Neuronal stem cell (in vitro differentiated cells): ENCODE data around the gene STX1A.
"Not testable (repeated sequence)": the region's sequence is repeated elsewhere in the genome, so short reads cannot be mapped to it uniquely, and the experiment has no call there.

Experiments used
- DNase-seq: peaks from one replicate; pipeline ENCODE4 v3.0.0-alpha.2; 2013; ENCODE audit warnings: low spot score
- H2AFZ ChIP-seq: one replicate; pipeline ENCODE4 v1.6.1; 2013; ENCODE audit warnings: mild to moderate bottlenecking, low read length, inconsistent platforms
- H2AK5ac ChIP-seq: 2 replicates; pipeline ENCODE4 v1.6.1; 2013; ENCODE audit warnings: low read depth, mild to moderate bottlenecking, inconsistent platforms, low read length, moderate library complexity, mixed read lengths
- H2BK120ac ChIP-seq: 2 replicates; pipeline ENCODE4 v1.6.1; 2013; ENCODE audit warnings: low read depth, mild to moderate bottlenecking, inconsistent platforms, low read length, moderate library complexity, mixed read lengths
- H2BK12ac ChIP-seq: one replicate; pipeline ENCODE4 v1.6.1; 2013; ENCODE audit warnings: low read length, inconsistent platforms
- H2BK15ac ChIP-seq: 2 replicates; pipeline ENCODE4 v1.6.1; 2013; ENCODE audit warnings: mild to moderate bottlenecking, low read length, inconsistent platforms, mixed read lengths
- H2BK5ac ChIP-seq: one replicate; pipeline ENCODE4 v1.6.1; 2013; ENCODE audit warnings: inconsistent platforms, mild to moderate bottlenecking, low read length, moderate library complexity
- H3K14ac ChIP-seq: one replicate; pipeline ENCODE4 v1.6.1; 2013; ENCODE audit warnings: low read length, inconsistent platforms
- H3K18ac ChIP-seq: 2 replicates; pipeline ENCODE4 v1.6.1; 2013; ENCODE audit warnings: low read length, inconsistent platforms
- H3K23ac ChIP-seq: 2 replicates; pipeline ENCODE4 v1.6.1; 2013; ENCODE audit warnings: low read depth, mild to moderate bottlenecking, mixed read lengths, low read length, inconsistent platforms; ENCODE audit not compliant: poor library complexity
- H3K27ac ChIP-seq: replicated peaks from 3 replicates; pipeline ENCODE4 v1.5.1; 2013; ENCODE audit warnings: low read length, inconsistent platforms
- H3K27me3 ChIP-seq, 3 experiments: 2 replicates each; pipeline ENCODE4 v1.6.1; 2013; ENCODE audit warnings: low read length in 3 of 3, mild to moderate bottlenecking in 2 of 3, inconsistent platforms in 1 of 3, low read depth in 1 of 3, mixed read lengths in 1 of 3, moderate library complexity in 1 of 3; ENCODE audit not compliant: control insufficient read depth in 3 of 3, insufficient read depth in 3 of 3
- H3K36me3 ChIP-seq, 2 donors: replicated peaks in 1 of 2; 2 replicates each; pipeline ENCODE4 v1.6.1; 2013; ENCODE audit warnings: low read length in 2 of 2; ENCODE audit not compliant: control insufficient read depth in 2 of 2, insufficient read depth in 2 of 2
- H3K4ac ChIP-seq: 2 replicates; pipeline ENCODE4 v1.6.1; 2013; ENCODE audit warnings: inconsistent platforms, mild to moderate bottlenecking, low read length, moderate library complexity
- H3K4me1 ChIP-seq, 2 donors: 1 replicate in 1 of 2; 2 replicates in 1 of 2; pipeline ENCODE4 v1.6.1; 2013; ENCODE audit warnings: low read length in 2 of 2, low read depth in 1 of 2; ENCODE audit not compliant: control insufficient read depth in 2 of 2, insufficient read depth in 1 of 2
- H3K4me2 ChIP-seq: one replicate; pipeline ENCODE4 v1.6.1; 2013; ENCODE audit warnings: mild to moderate bottlenecking, low read length, inconsistent platforms; ENCODE audit not compliant: insufficient read depth, poor library complexity, severe bottlenecking
- H3K4me3 ChIP-seq, 2 donors: 2 replicates each; pipeline ENCODE4 v1.5.1; 2013; ENCODE audit warnings: low read length in 2 of 2, mild to moderate bottlenecking in 2 of 2, inconsistent platforms in 1 of 2, moderate library complexity in 1 of 2
- H3K79me1 ChIP-seq: one replicate; pipeline ENCODE4 v1.6.1; 2013; ENCODE audit warnings: low read depth, mild to moderate bottlenecking, inconsistent platforms, low read length, moderate library complexity
- H3K9ac ChIP-seq: one replicate; pipeline ENCODE4 v1.6.1; 2013; ENCODE audit warnings: mild to moderate bottlenecking, low read depth, low read length, inconsistent platforms; ENCODE audit not compliant: poor library complexity
- H3K9me3 ChIP-seq, 2 donors: replicated peaks in 1 of 2; 2 replicates each; pipeline versions ENCODE3 to v1.6.1; 2013; ENCODE audit warnings: low read length in 2 of 2, mild to moderate bottlenecking in 2 of 2, inconsistent platforms in 1 of 2, low read depth in 1 of 2, mixed read lengths in 1 of 2, moderate library complexity in 1 of 2; ENCODE audit not compliant: control insufficient read depth in 2 of 2, insufficient read depth in 1 of 2
- H4K8ac ChIP-seq: one replicate; pipeline ENCODE4 v1.6.1; 2013; ENCODE audit warnings: low read depth, mild to moderate bottlenecking, inconsistent platforms, low read length, moderate library complexity
- H4K91ac ChIP-seq: one replicate; pipeline ENCODE4 v1.6.1; 2013; ENCODE audit warnings: low read length, low read depth, mild to moderate bottlenecking, inconsistent platforms; ENCODE audit not compliant: poor library complexity
- WGBS, 2 donors: extraction: QIAGEN DNeasy Blood & Tissue Kit; methylation state at CpG; one replicate each; pipeline ENCODE4 v1.1.7; 2013; ENCODE audit warnings: missing lambda C conversion rate in 2 of 2, mixed read lengths in 1 of 2; ENCODE audit not compliant: insufficient read length in 2 of 2, insufficient replicate concordance in 1 of 2; ENCODE audit errors: extremely low coverage in 2 of 2; 5-methylcytosine and 5-hydroxymethylcytosine counted together

STX1A gene

DNA sequence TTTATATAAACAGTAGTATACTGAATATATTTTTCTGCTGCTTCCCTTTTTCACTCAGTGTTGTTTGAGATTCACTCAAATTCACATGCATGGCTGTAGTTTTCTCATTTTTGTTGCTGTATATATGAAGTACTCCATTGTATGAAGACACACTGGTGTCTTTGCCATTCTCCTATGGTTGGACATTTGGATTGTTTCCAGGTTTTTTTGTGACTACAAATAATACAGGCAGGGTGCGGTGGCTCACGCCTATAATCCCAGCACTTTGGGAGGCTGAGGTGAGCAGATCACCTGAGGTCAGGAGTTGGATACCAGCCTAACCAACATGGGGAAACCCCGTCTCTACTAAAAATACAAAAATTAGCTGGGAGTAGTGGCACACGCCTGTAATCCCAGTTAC is 58.9 kb downstream of the STX1A start:
- WGBS, 2 donors = no CpG with 5 or more reads among the region's 4 CpGs

DNA sequence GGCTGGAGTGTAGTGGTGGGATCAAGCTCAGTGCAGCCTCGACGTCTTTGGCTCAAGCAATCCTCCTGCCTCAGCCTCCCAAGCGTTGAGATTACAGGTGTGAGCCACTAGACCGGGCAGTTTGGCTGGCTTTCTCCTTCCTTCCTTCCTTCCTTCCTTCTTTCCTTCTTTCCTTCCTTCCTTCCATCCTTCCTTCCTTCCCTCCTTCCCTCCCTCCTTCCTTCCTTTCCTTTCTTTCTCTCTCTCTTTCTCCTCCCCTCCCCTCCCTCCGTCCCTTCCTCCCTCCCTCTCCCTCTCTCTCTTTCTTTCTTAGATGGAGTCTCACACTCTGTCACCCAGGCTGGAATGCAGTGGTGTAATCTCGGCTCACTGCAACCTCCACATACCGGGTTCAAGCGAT is 59.5 kb downstream of the STX1A start:
- no peak overlapping the region for H2AK5ac ChIP-seq
- no CpG with 5 or more reads among the region's 8 CpGs for WGBS, 2 donors

More for the DNA sequence above, 58.9 kb downstream of the STX1A start:
- DNase-seq, H2AFZ ChIP-seq, H3K36me3 ChIP-seq, H3K18ac ChIP-seq, H3K27me3 ChIP-seq, H4K8ac ChIP-seq, H2BK15ac ChIP-seq, H3K4me3 ChIP-seq, H3K4me2 ChIP-seq, H2BK120ac ChIP-seq, H3K14ac ChIP-seq, H3K9me3 ChIP-seq, H3K23ac ChIP-seq, H2BK5ac ChIP-seq, H3K4me1 ChIP-seq, H4K91ac ChIP-seq, H3K27ac ChIP-seq, H2BK12ac ChIP-seq, H3K9ac ChIP-seq, H3K79me1 ChIP-seq, H3K4ac ChIP-seq, H2AK5ac ChIP-seq: not testable (repeated sequence)

DNA sequence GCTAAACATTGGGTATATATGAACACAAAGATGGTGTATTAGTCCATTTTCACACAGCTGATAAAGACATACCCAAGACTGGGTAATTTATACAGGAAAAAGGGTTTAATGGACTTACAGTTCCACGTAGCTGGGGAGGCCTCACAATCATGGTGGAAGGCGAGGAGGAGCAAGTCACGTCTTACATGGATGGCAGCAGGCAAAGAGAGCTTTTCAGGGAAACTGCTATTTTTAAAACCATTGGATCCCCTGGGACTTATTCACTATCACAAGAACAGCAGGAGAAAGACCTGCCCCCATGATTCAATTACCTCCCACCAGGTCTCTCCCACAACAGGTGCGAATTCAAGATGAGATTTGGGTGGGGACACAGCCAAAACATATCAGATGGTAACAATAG is 64.2 kb downstream of the STX1A start:
- not testable (repeated sequence) for H2BK12ac ChIP-seq, H3K4ac ChIP-seq, H3K14ac ChIP-seq, H2BK120ac ChIP-seq, H3K4me2 ChIP-seq, H2AK5ac ChIP-seq, H3K18ac ChIP-seq, H3K9me3 ChIP-seq, H3K9ac ChIP-seq, H3K27ac ChIP-seq, H2BK15ac ChIP-seq, H3K23ac ChIP-seq, H2AFZ ChIP-seq, H3K4me1 ChIP-seq, H4K91ac ChIP-seq, H2BK5ac ChIP-seq, H3K36me3 ChIP-seq, DNase-seq, H4K8ac ChIP-seq, H3K4me3 ChIP-seq, H3K79me1 ChIP-seq
- H3K27me3 ChIP-seq = peaks cover 0 to 13% (median 0%) of the 10 kb centered on the region in 3 experiments
- WGBS, 2 donors = no CpG with 5 or more reads among the region's 4 CpGs

More for the DNA sequence above, 59.5 kb downstream of the STX1A start:
- no peaks in the 10 kb centered on the region for H3K27me3 ChIP-seq
- no peak overlapping the region for H3K4me2 ChIP-seq
- no peak overlapping the region for H3K4ac ChIP-seq
- no peaks in the 10 kb centered on the region for H3K36me3 ChIP-seq
- no peak overlapping the region for H4K91ac ChIP-seq
- no peak overlapping the region for H3K14ac ChIP-seq
- no peak overlapping the region for H4K8ac ChIP-seq
- no peak overlapping the region for H2BK15ac ChIP-seq
- no peaks in the 10 kb centered on the region for H3K79me1 ChIP-seq
- no peak overlapping the region for H3K27ac ChIP-seq
- no peak overlapping the region for H3K18ac ChIP-seq
- H2BK120ac ChIP-seq = no peak overlapping the region
- no peak overlapping the region for H3K23ac ChIP-seq
- no peak overlapping the region for H3K4me3 ChIP-seq
- H2BK5ac ChIP-seq = no peak overlapping the region
- peaks cover 2 to 4% of the 10 kb centered on the region in 2 donors for H3K9me3 ChIP-seq
- H2AFZ ChIP-seq = no peak overlapping the region
- H3K4me1 ChIP-seq = peaks cover 4 to 5% of the 10 kb centered on the region in 2 donors
- H3K9ac ChIP-seq = no peak overlapping the region
- no peak for DNase-seq
- no peak overlapping the region for H2BK12ac ChIP-seq

- H2AK5ac ChIP-seq = no peak overlapping the region
- no peak overlapping the region for H3K23ac ChIP-seq
- no peak for DNase-seq
- no peak overlapping the region for H2BK5ac ChIP-seq
- no peaks in the 10 kb centered on the region for H3K4me1 ChIP-seq
- no peak overlapping the region for H4K8ac ChIP-seq
- H3K9ac ChIP-seq = peak overlapping the region; percentile 78
- H3K14ac ChIP-seq = no peak overlapping the region
- H3K36me3 ChIP-seq = no peaks in the 10 kb centered on the region
- no CpG with 5 or more reads among the region's 11 CpGs for WGBS, 2 donors
- no peak overlapping the region for H2BK15ac ChIP-seq
- H4K91ac ChIP-seq = no peak overlapping the region
- no peaks in the 10 kb centered on the region for H3K79me1 ChIP-seq
- peaks cover 3 to 38% (median 21%) of the 10 kb centered on the region in 3 experiments for H3K27me3 ChIP-seq
- no peak overlapping the region for H3K18ac ChIP-seq
- no peak overlapping the region for H2BK120ac ChIP-seq
- no peak overlapping the region for H2BK12ac ChIP-seq
- no peak overlapping the region for H3K4me2 ChIP-seq
- no peak overlapping the region for H3K27ac ChIP-seq
- no peak overlapping the region for H3K4me3 ChIP-seq
- H3K4ac ChIP-seq = no peak overlapping the region
- no peaks in the 10 kb centered on the region for H3K9me3 ChIP-seq
- H2AFZ ChIP-seq = no peak overlapping the region
Measured at GRCh38 chr7:73652541-73652949, 66.9 kb downstream of the STX1A start.
